ENCODE measurements around the gene VPS37C. TPM values are rescaled to one million over a fixed set of nuclear protein-coding genes. Genes with fewer than 3 reads are reported as not detected.

Gene VPS37C
- total RNA-seq, 1 experiment from 2014 or later, result 24.0 TPM

- intact Hi-C loops (cut with micrococcal nuclease; ENCODE audit: unreplicated experiment) (no loop called here), in situ Hi-C loops (cut with HindIII; ENCODE audit: low pct_unique_long_range_greater_than_20kb, low sequenced_read_pairs) (no loop called here)
- Histone ChIP-seq H3K4me3 (ENCODE audit: low read depth in 2 of 2, low read length in 2 of 2) (no peak overlapping the region), H3K27me3 (ENCODE audit: control insufficient read depth, insufficient read depth, low read length) (no peaks in the 10 kb centered on the region), H3K27ac (ENCODE audit: low read length) (no peak overlapping the region), H3K36me3 (ENCODE audit: control insufficient read depth, insufficient read depth, low read length) (no peaks in the 10 kb centered on the region), H3K4me1 (ENCODE audit: control insufficient read depth, insufficient read depth, low read length) (peaks cover 3% of the 10 kb centered on the region), H3K9me3 (ENCODE audit: control insufficient read depth, insufficient read depth, low read depth, low read length) (no peaks in the 10 kb centered on the region)
- DNase-seq (ENCODE audit: low read depth, low spot score), result no peak
- TF ChIP-seq TCF7L2 (IDR thresholded peaks at IDR 0.05; ENCODE audit: low read depth, low read length) (no peak), POLR2AphosphoS5 (IDR thresholded peaks at IDR 0.05; ENCODE audit: low read depth, low read length) (no peak), SIN3A (IDR thresholded peaks at IDR 0.05; ENCODE audit: borderline replicate concordance, insufficient read depth, low read depth, low read length) (no peak), CTCF (IDR thresholded peaks at IDR 0.05) (no peak), REST (IDR thresholded peaks at IDR 0.05; ENCODE audit: insufficient read depth in 1 of 2, low read depth in 2 of 2, low read length in 1 of 2) (no peak)
- ATAC-seq, result no peak
- ChIA-PET CTCF (no interaction called here), POLR2A (interaction anchor here (0.6 kb wide), 2 partner anchors 17 to 30 kb away, joined by 5 read pairs; no protein-coding TSS in a partner anchor)
- BruUV-seq (replicated peaks), result no TSS peak
Measured at GRCh38 chr11:61118004-61118403, 43.2 kb downstream of the VPS37C start.

- Histone ChIP-seq H3K4me3 (ENCODE audit: low read depth in 2 of 2, low read length in 2 of 2) (no peak overlapping the region), H3K27ac (ENCODE audit: low read length) (no peak overlapping the region), H3K4me1 (ENCODE audit: control insufficient read depth, insufficient read depth, low read length) (peaks cover 3% of the 10 kb centered on the region), H3K27me3 (ENCODE audit: control insufficient read depth, insufficient read depth, low read length) (no peaks in the 10 kb centered on the region), H3K36me3 (ENCODE audit: control insufficient read depth, insufficient read depth, low read length) (no peaks in the 10 kb centered on the region), H3K9me3 (ENCODE audit: control insufficient read depth, insufficient read depth, low read depth, low read length) (no peaks in the 10 kb centered on the region)
- ATAC-seq (no peak), DNase-seq (ENCODE audit: low read depth, low spot score) (no peak)
- TF ChIP-seq POLR2AphosphoS5 (IDR thresholded peaks at IDR 0.05; ENCODE audit: low read depth, low read length), result no peak
- TF ChIP-seq SIN3A (IDR thresholded peaks at IDR 0.05; ENCODE audit: borderline replicate concordance, insufficient read depth, low read depth, low read length), result no peak
- TF ChIP-seq TCF7L2 (IDR thresholded peaks at IDR 0.05; ENCODE audit: low read depth, low read length), result no peak
- TF ChIP-seq REST (IDR thresholded peaks at IDR 0.05; ENCODE audit: insufficient read depth in 1 of 2, low read depth in 2 of 2, low read length in 1 of 2), result no peak
- TF ChIP-seq CTCF (IDR thresholded peaks at IDR 0.05), result no peak
- ChIA-PET CTCF (no interaction called here), POLR2A (no interaction called here)
- BruUV-seq (replicated peaks), result no TSS peak
- intact Hi-C loops (cut with micrococcal nuclease; ENCODE audit: unreplicated experiment), result no loop called here
- in situ Hi-C loops (cut with HindIII; ENCODE audit: low pct_unique_long_range_greater_than_20kb, low sequenced_read_pairs), result no loop called here
Measured at GRCh38 chr11:61117168-61117520, 44.1 kb downstream of the VPS37C start.
